Panc1 (cell line): Measurements from ENCODE around the gene TRAF2. TPM values are rescaled to one million over a fixed set of nuclear protein-coding genes. Genes with fewer than 3 reads are reported as not detected.

Experiments used
- ATAC-seq: fragments of 200-7000 bp; cut with Tn5 transposase; 2 replicates; pipeline ENCODE4 v1.9.1; 2020; ENCODE audit warnings: mild to moderate bottlenecking, moderate library complexity
- BruUV-seq: library from RNA; stranded (reverse); fragments of 400-500 nt; replicated peaks from 2 replicates; lab custom pipeline; 2021; lab: Mats Ljungman, UMichigan
- CTCF ChIA-PET: fragments of 300-600 bp; sonication (Branson Sonifier 250); formaldehyde crosslinking; loops from one replicate; lab custom pipeline; 2022; ENCODE audit warnings: antibody characterized with exemption; lab: Charles Lee
- POLR2A ChIA-PET: fragments of 300-600 bp; sonication (Branson Sonifier 250); formaldehyde crosslinking; loops from one replicate; lab custom pipeline; 2022; ENCODE audit warnings: antibody characterized with exemption; lab: Charles Lee
- DNase-seq: peaks from one replicate; pipeline ENCODE4 v3.0.0-alpha.2; 2010; ENCODE audit warnings: low read depth, low spot score
- H3K27ac ChIP-seq: 2 replicates; pipeline ENCODE4 v1.5.1; 2011; ENCODE audit warnings: mild to moderate bottlenecking, low read length, inconsistent platforms
- H3K27me3 ChIP-seq: fragments of 200-500 bp; sonication (Bioruptor generic); 2 replicates; pipeline ENCODE4 v1.6.0; 2014; ENCODE audit warnings: low read length, inconsistent platforms; ENCODE audit not compliant: control insufficient read depth, insufficient read depth
- H3K36me3 ChIP-seq: fragments of 200-500 bp; sonication (Bioruptor generic); 2 replicates; pipeline ENCODE4 v1.5.1; 2014; ENCODE audit warnings: inconsistent platforms, mild to moderate bottlenecking, low read length, moderate library complexity; ENCODE audit not compliant: control insufficient read depth, insufficient read depth
- H3K4me1 ChIP-seq: 2 replicates; pipeline ENCODE4 v1.5.1; 2011; ENCODE audit warnings: inconsistent platforms, mild to moderate bottlenecking, low read length, moderate library complexity; ENCODE audit not compliant: control insufficient read depth, insufficient read depth
- H3K4me3 ChIP-seq, 2 experiments: 2 replicates each; pipeline ENCODE4 v1.5.1; 2011 to 2012; ENCODE audit warnings: low read depth in 2 of 2, low read length in 2 of 2, mild to moderate bottlenecking in 2 of 2, inconsistent platforms in 1 of 2, moderate library complexity in 1 of 2
- H3K9me3 ChIP-seq: fragments of 200-500 bp; sonication (Bioruptor generic); 2 replicates; pipeline ENCODE4 v1.5.1; 2014; ENCODE audit warnings: low read depth, mild to moderate bottlenecking, inconsistent platforms, low read length, moderate library complexity; ENCODE audit not compliant: control insufficient read depth, insufficient read depth
- POLR2AphosphoS5 ChIP-seq: IDR thresholded peaks from 2 replicates; pipeline ENCODE4 v1.6.1; 2012; ENCODE audit warnings: mild to moderate bottlenecking, low read depth, low read length, moderate library complexity
- SIN3A ChIP-seq: IDR thresholded peaks from 2 replicates; pipeline ENCODE4 v1.6.1; 2012; ENCODE audit warnings: low read depth, mild to moderate bottlenecking, low read length, moderate library complexity, borderline replicate concordance; ENCODE audit not compliant: insufficient read depth
- TCF7L2 ChIP-seq: IDR thresholded peaks from 2 replicates; pipeline ENCODE4 v1.6.1; 2011; ENCODE audit warnings: mild to moderate bottlenecking, low read depth, low read length, inconsistent platforms
- in situ Hi-C: cut with HindIII; loops from 2 replicates; pipeline ENCODE4 v1.10.0; 2016; ENCODE audit warnings: low sequenced_read_pairs, low pct_unique_long_range_greater_than_20kb
- intact Hi-C: fragments of 100-400 bp; cut with micrococcal nuclease; formaldehyde crosslinking; loops from one replicate; pipeline ENCODE4 v1.10.0; 2022; ENCODE audit not compliant: unreplicated experiment
- total RNA-seq: library from RNA; stranded (reverse); gene quantifications from one replicate; pipeline ENCODE4 v1.2.1, GENCODE V29; 2021; ENCODE audit not compliant: unreplicated experiment
- TF ChIP-seq, protein P1 (sequence below), 2 experiments: IDR thresholded peaks; 2 replicates each; pipeline ENCODE4 v1.6.1; 2011 to 2012; ENCODE audit warnings: low read depth in 2 of 2, control low read depth in 1 of 2, low read length in 1 of 2, mild to moderate bottlenecking in 1 of 2, moderate library complexity in 1 of 2; ENCODE audit not compliant: insufficient read depth in 1 of 2
- TF ChIP-seq, protein P2 (sequence below): fragments of 450-650 bp; IDR thresholded peaks from 2 replicates; pipeline ENCODE4 v1.5.1; 2017; ENCODE audit warnings: mild to moderate bottlenecking

The TRAF2 gene
- total RNA-seq, 1 experiment from 2014 or later, result 48.7 TPM

DNA sequence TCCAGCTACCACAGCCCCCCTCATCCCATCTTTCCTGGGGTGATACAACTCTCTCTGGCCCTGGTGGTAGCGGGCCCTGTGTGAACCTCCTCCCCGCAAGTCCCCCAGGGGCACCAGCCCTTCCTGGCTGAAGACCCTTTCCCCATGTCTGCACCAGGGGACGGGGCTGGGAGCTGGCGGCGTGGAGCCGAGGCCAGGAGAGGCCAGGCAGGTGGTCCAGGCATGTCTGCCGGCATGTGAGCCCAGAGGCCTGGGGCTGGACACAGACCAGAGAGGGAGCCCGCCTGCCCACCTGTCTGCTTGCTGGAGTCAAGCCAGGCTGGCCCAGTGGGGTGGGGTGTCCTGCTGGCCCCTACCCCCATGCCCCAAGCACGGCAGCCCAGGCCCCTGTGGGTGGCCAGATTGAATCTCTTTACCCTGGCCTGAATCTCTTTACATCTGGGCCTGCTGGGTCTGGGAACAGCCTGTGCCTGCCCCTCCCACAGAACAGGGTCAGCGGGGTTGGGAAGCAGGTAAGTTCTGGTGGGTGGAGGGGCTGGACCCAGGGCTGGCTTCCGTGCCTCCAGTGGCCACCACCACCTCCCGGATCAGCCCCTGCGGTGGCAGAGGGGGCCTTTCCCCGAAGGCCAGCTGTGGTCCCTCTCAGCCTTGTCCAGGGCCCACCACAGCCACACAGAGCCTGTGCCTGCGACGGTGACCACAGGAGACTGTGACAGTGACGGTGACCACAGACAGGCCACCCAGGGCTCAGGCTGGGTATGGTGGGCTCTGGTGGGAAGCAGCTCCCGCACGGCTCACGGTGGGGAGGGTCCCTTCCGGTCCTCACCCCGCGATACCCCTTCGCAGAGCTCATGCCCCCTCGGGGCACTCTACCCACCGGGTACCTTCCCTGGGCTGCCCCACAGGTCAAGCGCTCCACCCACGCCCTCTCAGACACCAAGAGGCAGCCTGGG, 72.9 kb downstream of the TRAF2 start:
- no peak for ATAC-seq
- Histone ChIP-seq H3K36me3 (no peaks in the 10 kb centered on the region), H3K9me3 (no peaks in the 10 kb centered on the region), H3K27me3 (no peaks in the 10 kb centered on the region), H3K4me3 (no peak overlapping the region), H3K4me1 (no peaks in the 10 kb centered on the region), H3K27ac (no peak overlapping the region)
- no peak for DNase-seq
- CTCF ChIA-PET, result interaction anchor here (0.6 kb wide), 1 partner anchor 48 kb away, joined by 7 read pairs; no protein-coding TSS in a partner anchor
- in situ Hi-C loops (no loop called here), intact Hi-C loops (no loop called here)
- TF ChIP-seq POLR2AphosphoS5 (no peak), SIN3A (no peak), TCF7L2 (no peak)
- TF ChIP-seq, protein P1, sequence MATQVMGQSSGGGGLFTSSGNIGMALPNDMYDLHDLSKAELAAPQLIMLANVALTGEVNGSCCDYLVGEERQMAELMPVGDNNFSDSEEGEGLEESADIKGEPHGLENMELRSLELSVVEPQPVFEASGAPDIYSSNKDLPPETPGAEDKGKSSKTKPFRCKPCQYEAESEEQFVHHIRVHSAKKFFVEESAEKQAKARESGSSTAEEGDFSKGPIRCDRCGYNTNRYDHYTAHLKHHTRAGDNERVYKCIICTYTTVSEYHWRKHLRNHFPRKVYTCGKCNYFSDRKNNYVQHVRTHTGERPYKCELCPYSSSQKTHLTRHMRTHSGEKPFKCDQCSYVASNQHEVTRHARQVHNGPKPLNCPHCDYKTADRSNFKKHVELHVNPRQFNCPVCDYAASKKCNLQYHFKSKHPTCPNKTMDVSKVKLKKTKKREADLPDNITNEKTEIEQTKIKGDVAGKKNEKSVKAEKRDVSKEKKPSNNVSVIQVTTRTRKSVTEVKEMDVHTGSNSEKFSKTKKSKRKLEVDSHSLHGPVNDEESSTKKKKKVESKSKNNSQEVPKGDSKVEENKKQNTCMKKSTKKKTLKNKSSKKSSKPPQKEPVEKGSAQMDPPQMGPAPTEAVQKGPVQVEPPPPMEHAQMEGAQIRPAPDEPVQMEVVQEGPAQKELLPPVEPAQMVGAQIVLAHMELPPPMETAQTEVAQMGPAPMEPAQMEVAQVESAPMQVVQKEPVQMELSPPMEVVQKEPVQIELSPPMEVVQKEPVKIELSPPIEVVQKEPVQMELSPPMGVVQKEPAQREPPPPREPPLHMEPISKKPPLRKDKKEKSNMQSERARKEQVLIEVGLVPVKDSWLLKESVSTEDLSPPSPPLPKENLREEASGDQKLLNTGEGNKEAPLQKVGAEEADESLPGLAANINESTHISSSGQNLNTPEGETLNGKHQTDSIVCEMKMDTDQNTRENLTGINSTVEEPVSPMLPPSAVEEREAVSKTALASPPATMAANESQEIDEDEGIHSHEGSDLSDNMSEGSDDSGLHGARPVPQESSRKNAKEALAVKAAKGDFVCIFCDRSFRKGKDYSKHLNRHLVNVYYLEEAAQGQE (IDR thresholded peaks at IDR 0.05; ENCODE audit: insufficient read depth in 1 of 2, low read depth in 2 of 2, low read length in 1 of 2), result no peak
- TF ChIP-seq, protein P2, sequence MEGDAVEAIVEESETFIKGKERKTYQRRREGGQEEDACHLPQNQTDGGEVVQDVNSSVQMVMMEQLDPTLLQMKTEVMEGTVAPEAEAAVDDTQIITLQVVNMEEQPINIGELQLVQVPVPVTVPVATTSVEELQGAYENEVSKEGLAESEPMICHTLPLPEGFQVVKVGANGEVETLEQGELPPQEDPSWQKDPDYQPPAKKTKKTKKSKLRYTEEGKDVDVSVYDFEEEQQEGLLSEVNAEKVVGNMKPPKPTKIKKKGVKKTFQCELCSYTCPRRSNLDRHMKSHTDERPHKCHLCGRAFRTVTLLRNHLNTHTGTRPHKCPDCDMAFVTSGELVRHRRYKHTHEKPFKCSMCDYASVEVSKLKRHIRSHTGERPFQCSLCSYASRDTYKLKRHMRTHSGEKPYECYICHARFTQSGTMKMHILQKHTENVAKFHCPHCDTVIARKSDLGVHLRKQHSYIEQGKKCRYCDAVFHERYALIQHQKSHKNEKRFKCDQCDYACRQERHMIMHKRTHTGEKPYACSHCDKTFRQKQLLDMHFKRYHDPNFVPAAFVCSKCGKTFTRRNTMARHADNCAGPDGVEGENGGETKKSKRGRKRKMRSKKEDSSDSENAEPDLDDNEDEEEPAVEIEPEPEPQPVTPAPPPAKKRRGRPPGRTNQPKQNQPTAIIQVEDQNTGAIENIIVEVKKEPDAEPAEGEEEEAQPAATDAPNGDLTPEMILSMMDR, result no peak
- POLR2A ChIA-PET, result no interaction called here
- BruUV-seq, result no TSS peak

DNA sequence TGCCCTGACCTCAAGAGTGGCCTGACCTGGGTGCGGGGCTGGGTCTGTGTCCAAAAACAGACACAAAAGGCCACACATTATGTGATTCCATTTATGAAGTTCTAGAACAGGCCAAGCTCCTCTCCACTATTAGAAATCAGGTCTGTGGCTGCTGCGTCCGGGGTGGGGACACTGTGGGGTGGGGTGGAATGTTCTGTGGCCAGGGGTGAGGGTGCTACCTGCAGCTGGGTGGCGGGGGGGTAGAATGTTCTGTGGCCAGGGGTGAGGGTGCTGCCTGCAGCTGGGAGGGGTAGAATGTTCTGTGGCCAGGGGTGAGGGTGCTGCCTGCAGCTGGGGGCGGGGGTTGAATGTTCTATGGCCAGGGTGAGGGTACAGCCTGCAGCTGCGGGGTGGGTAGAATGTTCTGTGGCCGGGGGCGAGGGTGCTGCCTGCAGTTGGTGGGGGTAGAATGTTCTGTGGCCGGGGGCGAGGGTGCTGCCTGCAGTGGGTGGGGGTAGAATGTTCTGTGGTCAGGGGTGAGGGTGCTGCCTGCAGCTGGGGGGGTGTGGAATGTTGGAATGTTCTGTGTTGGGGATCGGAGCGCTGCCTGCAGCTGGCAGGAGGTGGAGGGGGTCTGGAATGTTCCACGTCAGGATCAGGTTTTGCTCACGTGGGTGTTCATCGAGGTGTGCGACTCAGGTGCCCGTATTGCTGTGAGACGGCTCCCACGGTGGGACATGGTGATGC, 74.1 kb downstream of the TRAF2 start:
- no peak overlapping the region for H3K27ac ChIP-seq
- no TSS peak for BruUV-seq
- no peak for TF ChIP-seq TCF7L2
- TF ChIP-seq, protein P1 (IDR thresholded peaks at IDR 0.05; ENCODE audit: insufficient read depth in 1 of 2, low read depth in 2 of 2, low read length in 1 of 2), result no peak
- TF ChIP-seq SIN3A, result no peak
- TF ChIP-seq, protein P2, result no peak
- no peak for TF ChIP-seq POLR2AphosphoS5
- no peaks in the 10 kb centered on the region for H3K36me3 ChIP-seq
- no peaks in the 10 kb centered on the region for H3K27me3 ChIP-seq
- peaks cover 5% of the 10 kb centered on the region; the same call in 1 of the 2 replicates for H3K4me1 ChIP-seq
- CTCF ChIA-PET, result interaction anchor here (0.6 kb wide), 1 partner anchor 47 kb away, joined by 7 read pairs; no protein-coding TSS in a partner anchor
- H3K4me3 ChIP-seq, result no peak overlapping the region
- intact Hi-C loops (no loop called here), in situ Hi-C loops (no loop called here)
- DNase-seq (no peak), ATAC-seq (no peak)
- POLR2A ChIA-PET, result no interaction called here
- H3K9me3 ChIP-seq, result no peaks in the 10 kb centered on the region
